HG02678 (cell line): ENCODE measurements around the gene IRX4.

Source experiments
- ATAC-seq: cut with Tn5 transposase; IDR thresholded peaks from one replicate; pipeline ENCODE4 v1.9.1; 2021; ENCODE audit warnings: mild to moderate bottlenecking, moderate library complexity; ENCODE audit not compliant: unreplicated experiment

IRX4 gene

GRCh38 chr5:1892685-1893445 lies 10.1 kb upstream of the IRX4 start:
- no peak for ATAC-seq

DNA sequence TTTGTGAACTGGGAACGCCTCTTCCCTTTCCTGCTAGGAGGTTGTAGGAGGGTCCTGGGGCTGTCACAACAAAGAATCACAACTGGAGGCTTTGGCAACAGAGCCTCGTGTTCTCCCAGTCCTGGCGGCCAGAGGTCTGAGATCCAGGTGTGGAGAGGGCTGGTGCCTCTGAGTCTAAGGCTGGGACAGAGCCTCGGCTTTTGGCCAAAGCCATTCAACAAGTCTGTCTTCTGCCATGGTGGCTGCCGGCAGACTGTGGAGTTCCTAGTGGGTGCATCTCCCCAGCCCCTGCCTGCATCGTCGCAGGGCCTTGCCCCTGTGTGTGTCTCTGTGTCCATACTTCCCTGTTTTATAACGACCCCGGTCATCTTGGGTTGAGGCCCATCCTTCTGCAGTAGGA lies 9.5 kb upstream of the IRX4 start:
- no peak for ATAC-seq

- ATAC-seq: no peak
These were observed 8.7 kb upstream of the IRX4 start for GRCh38 chr5:1891391-1891790.

- no peak for ATAC-seq
These were observed 7.6 kb upstream of the IRX4 start for GRCh38 chr5:1890296-1890695.

DNA sequence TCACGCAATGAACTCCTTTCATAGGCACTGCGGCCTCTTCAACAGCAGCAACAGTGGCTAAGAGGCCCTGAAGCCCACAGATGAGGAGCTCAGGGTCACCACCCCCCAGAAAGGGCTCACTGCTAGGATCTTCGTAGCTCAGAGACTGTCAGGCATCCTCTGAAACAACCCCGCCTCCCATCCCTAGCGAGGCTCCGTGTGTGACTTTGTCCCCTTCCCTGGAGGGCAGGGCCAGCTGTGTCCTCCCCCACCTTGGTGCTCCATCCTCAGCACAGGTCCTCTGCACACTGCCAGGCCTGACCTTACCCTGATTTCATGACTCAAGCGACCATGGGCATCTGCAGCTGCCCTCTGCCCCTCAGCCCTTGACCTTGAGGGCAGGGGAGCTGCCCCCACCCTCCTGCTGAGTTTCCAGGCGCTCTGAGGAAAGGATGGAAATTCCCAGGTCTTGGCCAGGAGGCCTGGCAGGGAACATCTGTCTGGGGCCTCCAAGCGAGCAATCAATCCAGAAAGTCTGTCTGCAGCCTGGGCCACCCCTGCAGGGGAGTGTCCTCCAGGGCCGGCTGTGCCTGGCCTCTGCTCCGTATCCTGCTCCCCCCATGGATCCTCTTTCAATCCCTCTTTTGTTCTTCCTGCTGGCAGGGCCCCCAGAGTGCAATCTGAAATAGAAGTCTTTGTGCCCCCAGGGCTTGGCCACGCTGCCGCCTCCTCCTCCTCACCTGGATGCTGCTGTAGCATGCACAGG lies 6.8 kb upstream of the IRX4 start:
- no peak for ATAC-seq

DNA sequence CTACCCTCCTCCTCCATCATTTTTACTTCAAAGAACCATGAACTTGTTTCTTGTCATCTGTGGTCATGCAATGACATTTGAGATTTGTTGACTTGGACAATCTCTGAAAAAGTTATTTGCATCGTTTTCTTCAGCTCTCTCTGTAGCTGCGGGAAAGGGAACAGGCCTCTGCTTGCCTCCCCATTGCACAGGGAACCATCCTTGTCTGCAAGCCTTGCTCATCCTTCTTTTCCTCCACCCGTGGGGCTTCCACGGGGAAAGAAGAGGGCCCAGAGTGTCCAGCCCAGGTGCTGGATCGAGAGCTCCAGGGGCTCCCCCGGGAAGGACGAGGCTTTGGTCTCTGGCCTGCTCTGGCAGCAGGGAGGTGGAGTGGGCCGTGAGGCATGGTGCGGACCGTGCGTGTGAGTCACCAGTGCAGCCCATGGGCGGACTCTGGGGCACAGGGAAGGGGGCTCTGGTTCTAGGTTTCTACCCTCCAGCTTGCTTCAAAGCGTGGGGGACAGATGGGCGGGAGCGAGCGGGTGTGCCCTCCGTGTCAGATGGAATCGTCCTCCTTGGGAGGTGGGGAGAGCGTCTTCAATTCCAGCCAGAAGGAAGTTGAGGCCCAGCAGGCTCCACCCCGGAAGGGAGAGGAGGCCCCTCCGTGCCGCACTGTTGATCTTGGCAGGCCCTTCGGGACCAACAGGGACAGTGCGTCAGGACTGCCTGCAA lies 6.0 kb upstream of the IRX4 start:
- no peak for ATAC-seq

- no peak for ATAC-seq
These were observed 5.0 kb upstream of the IRX4 start for GRCh38 chr5:1887588-1888360.

DNA sequence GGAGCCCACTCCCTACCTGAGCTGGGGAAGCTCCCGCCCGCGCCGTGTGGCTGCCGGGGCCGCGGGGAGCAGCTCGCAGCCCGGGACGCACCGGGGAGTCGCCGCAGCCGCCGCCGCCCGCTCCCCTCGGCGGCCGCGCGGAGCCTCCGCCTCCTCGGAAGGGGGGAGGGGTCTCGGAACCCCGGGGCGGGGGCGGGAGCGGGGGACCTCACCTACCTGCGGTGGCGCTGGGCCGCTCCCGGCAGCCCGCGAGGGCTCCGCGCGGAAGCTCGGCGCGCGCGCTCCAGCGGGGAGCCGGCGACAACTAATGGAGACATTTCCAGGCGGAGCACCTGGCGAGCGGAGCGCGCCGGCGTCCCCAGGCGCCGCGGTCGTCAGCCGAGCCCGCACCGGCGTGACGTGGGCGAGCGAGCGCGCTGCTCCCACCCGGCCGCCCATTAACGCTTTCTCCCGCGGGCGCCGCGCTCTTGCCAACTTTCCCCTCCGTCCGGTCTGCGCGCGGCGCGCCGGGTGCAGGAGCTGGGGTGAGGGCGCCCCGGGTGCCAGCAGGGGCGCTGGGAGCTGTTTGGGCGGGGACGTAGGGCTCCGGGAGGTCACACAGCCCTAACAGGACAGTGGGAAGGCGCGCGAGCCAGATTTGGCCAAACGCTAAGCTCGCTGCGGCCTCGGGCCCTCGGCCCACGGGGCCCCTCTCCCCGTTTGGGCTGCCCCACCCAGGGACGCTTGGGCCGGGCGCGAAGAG lies 4.3 kb upstream of the IRX4 start:
- no peak for ATAC-seq

DNA sequence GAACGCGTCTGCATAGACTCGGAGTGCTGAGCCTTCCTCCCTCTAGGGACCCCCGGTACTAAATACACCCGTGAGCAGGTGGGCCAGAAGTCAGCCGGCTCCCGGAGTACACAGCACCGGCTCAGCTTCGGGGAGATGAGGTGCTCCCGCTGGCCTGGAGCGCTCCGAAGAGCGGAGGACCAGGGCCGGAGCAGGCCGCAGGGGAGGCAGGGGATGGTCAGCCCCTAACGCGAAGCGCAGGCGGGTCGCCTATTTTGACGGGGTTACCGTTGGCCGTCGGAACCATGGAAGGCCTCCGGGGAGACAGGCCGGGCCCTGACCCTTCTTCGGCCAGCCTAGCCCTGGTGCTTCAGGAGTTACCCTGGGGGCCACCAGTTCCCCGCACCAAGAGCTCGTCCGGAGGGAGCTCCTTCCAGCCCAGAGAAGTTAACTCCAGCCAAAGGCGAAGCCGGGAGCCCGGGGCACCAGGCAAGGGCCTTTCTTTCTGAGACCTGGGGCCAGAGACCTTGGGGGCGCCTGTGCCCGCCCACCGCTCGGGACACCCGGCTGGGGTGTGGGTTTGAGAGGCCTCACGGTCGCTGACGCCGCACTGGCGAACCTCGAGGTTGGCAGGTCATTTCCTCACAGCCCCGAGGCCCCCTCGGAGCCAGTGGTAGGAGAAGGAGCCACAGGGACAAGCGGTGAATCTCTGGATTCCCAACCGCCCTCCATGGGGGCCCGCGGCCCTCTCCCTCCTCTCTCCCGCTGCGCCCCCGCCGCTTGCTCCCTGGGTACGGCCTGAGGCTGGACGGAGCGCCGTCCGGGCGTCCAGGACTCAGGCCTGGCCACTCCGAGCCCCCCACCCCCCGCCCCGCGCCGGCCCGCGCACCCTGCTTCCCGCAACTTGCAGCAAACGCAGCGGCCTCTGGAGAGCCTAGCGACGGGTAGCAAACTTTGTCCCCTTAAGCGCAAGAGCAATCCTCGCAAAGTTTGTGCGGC lies 3.4 kb upstream of the IRX4 start:
- ATAC-seq: no peak

DNA sequence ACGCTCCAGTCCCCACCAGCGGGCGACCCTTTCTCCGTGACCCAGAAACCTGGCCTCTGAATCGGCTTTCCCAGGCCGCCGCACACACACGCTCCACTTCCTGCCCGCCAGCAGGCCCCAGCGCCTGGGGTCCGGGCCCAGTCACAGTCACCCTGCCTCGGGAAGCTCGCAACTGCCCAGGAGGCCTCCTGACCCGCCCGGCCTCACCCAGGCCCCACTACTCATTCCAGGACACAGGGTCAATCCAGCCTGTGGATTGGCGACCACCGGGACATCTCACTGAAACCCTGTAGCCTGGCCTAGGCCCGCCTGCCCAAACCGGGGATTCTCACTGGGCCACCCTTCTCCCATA lies 2.7 kb upstream of the IRX4 start:
- no peak for ATAC-seq

DNA sequence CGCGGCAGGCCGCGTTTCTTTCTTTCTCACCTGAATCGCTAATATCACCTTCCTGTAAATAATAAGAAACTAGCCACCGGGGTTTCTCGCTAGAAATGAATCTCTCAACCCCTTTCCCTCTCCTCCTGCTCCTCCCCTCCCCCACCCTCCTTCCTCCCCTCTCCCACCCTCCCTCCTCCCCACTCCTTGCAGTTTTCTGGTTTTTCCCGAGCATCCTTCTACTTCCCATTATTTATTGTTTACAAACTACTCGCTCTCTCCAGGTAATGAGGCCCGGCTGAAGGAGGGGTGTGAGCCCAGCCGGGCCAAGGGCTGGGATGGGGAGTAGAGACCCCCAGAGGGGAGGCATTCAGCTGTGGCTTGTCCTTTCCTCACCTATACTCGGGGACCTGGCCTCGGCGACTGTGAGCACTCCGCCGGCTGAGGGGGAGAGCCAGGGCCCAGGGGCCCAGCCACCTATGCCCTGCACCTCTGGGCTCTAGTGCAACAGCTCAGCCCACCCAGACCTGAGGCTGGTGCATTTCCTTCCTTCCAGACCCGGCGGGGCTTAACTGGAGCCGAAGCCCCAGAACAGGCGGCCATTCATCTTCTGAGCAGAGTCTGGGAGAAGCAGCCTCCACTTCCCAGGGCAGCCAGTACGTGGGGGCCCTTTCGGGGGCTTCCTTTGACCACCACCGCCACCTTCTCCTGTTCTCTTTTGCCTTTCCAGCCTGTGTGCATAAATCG lies 2.1 kb upstream of the IRX4 start:
- no peak for ATAC-seq

DNA sequence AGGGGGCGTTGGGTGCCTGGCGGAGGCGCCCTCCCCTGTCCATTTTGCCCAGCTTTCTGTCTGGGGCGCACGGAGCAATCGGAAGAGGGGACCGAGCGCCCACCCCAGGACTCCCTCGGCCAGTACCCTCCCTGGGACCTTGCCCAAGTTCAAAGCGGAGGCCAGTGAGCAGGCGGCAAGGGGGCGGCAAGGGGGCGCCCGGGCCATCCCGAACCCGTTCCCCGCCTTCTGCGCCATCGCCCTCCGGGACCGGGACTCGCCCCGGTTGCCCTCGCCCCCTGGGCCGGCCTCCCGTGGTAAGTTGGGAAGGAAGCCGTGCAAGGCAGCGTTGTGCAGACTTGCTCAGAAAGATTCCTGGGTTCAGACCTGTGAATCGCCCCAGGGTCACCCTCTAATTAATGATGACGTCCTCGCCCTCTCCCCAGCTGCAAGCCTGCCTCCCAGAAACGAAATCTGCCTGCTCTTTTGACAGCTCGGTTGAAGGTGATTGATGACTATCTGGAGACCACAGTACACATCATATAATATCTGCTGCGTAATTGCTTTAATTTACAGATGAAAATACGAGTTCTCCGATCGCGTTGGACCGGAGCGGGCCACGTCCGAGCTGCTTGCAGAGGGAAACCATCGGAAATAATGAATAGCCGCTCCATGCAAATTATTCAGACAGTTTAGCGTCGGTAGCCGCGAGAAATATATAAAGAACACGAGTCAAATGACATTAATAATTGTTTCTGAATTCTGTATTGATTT lies 1.4 kb upstream of the IRX4 start:
- no peak for ATAC-seq

- ATAC-seq: no peak
These were observed 597 bp upstream of the IRX4 start for GRCh38 chr5:1883120-1883924.

DNA sequence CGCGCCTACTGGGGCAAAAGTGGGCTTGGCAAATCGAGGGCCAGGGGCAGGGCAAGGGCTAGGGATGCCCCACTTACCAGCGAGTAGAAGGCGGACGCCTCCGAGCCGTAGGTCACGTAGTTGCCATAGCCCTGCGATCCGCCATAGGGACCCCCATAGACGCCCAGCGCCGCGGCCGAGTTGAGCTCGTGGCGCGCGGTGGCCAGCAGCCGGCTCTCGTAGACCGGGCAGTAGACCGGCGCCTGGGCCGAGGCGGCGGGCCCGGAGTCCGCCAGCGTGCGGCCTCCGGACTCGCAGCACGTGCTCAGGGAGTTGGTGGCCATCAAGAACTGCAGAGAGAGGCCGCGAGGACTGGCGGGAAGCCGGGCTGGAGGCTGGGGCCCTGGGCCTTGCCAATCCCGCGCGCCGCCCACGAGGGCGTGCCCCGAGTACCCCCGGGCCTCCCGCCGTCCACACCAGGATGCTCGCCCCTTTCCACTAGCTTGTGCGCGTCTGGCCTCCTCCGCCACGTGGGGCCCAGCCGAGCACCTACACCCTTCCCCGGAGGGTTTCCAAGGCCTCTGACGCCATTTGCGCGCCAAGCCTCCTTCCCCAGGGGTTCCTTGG lies 891 bp downstream of the IRX4 start:
- ATAC-seq: no peak

DNA sequence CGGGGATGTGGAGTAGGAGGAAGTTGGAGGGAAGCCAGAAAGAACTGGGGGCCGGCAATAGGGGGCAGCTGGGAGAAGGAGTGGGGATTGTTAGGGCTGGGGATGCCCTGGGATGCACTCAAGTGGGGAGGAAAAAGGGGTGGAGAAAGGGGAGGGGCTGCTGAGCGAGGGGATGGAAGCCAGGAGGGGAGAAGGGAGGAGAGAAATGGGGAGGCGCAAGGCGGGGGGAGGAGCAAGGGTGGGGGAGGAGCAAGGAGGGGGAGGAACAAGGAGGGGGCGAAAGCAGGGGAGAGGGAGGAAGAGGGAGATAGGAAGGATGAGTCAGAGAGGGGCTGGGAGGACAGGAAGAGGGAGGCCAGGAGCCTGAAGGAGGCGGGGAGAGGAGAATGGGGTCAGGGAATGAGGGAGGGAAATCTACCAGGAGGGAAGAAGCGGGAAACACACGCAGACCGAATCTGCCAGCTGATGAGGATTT lies 1.6 kb downstream of the IRX4 start:
- no peak for ATAC-seq

DNA sequence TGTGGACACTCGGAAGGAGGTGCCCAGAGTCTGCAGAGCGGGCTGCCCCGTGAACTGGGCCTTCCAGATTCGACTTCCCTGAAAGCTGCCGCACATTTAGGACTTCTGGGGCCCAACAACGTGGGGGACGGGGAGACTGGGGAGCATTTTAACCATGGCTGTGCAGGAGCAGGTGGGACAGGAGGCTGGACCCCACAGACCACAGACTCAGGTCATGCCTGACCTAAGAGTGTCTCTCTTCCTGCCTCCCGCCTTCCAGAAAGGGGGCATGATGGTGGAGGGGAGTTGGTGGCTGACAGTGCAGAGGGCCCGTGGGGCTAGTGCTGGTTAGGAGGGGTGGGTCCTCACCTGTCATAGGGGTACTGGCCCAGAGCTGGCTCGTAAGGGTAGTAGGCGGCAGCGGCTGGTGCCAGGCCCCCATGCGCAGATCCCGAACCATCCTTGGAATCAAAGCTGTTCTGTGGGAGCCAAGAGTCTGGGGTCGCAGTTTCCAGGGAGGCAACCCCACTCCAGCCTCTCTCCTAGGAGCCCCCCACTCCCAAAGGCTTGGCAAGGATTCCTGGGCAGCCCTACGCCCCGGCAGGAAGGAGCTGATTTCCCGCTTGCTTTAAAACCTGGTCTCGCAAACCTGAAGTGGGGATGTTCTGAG lies 2.2 kb downstream of the IRX4 start:
- ATAC-seq: no peak
